Stimulated activated CD8-positive, alpha-beta memory T cell treated with anti-CD3 and anti-CD28 coated beads, Interleukin-7, amount 100 ng/mL, for 4 hours (primary cell): ENCODE data around the gene CHIT1.
"Not testable (repeated sequence)": the region's sequence is repeated elsewhere in the genome, so short reads cannot be mapped to it uniquely, and the experiment has no call there.

ENCODE experiments used
- DNase-seq, 2 donors: peaks; one replicate each; pipeline ENCODE4 v3.0.0-alpha.2; 2020; ENCODE audit warnings: low read depth in 2 of 2

Gene CHIT1

GRCh38 chr1:203265541-203265940, 36.1 kb upstream of the CHIT1 start:
- DNase-seq = no peak

GRCh38 chr1:203264052-203264501, 34.6 kb upstream of the CHIT1 start:
- no peak for DNase-seq

GRCh38 chr1:203263496-203263895, 34.0 kb upstream of the CHIT1 start:
- no peak for DNase-seq

DNA sequence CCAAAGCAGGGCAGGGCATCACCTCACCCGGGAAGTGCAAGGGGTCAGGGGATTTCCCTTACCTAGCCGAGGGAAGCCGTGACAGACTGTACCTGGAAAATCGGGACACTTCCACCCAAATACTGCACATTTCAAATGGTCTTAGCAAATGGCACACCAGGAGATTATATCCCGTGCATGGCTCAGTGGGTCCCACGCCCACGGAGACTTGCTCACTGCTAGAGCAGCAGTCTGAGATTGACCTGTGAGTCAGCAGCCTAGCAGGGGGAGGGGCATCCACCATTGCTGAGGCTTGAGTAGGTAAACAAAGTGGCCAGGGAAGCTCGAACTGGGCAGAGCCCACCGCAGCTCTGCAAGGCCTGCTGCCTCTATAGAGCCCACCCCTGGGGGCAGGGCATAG, 27.2 kb upstream of the CHIT1 start:
- DNase-seq = not testable (repeated sequence)

- DNase-seq = not testable (repeated sequence)
These were observed 25.3 kb upstream of the CHIT1 start for GRCh38 chr1:203254782-203255181.

- DNase-seq = no peak
These were observed 23.2 kb upstream of the CHIT1 start for GRCh38 chr1:203252678-203253077.

GRCh38 chr1:203251466-203251865, 22.0 kb upstream of the CHIT1 start:
- no peak for DNase-seq

DNA sequence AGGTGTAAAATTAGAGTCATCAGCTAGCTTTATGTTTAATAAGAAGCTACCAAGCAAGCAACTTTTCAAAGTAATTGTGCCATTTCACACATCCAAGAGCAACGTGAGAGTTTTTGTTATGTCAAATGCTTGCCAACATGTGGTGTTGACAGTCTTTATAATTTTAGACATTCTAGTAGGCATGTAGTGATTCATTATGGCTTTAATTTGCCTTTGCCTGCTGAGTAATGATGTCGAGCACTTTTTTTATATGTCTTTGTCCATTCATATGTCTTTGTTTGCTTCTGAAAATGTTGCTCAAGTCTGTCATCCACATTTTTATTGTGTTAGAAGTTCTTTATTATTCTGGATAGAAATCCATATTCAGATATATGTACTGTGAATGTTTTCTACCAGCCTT, 21.4 kb upstream of the CHIT1 start:
- no peak for DNase-seq

DNA sequence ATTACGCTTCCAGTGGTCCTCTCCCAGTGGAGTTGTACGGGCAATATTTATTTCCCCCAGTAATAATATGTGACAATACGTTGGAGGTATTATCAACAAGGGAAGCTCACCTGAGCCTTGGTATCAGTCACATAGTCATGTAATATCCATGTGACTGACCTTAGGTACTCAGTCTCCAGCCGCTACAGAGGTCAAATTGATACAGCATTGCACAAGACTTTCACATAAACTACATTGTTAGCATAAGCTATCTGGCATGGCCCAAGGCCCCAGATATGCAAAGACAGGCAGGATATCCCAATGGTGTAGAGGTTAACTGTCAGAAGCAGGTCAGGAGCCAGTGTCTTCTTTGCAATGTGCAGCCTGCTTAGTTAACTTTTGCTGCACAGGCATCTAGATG, 15.3 kb upstream of the CHIT1 start:
- DNase-seq = no peak

GRCh38 chr1:203241708-203242107, 12.2 kb upstream of the CHIT1 start:
- not testable (repeated sequence) for DNase-seq

GRCh38 chr1:203239526-203240305, 10.2 kb upstream of the CHIT1 start:
- DNase-seq = no peak

DNA sequence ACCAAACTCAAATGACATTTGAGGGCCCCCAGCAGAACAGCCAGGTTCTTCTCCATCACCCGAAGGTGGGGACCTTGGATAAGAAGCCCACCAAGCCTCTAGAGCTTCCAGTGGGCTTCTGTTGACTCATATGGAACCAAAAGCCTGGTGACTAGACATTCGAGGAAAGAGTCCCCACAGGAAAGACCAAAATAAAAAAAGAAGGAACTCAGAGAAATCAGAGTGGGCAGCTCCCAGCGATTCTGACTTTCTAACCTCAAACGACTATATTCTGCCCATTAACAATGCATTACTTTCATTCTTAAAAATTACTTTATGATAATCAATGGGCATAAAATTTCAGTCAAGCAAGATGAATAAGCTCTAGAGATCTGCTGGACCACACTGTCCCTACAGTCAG, 9.6 kb upstream of the CHIT1 start:
- DNase-seq = no peak

- DNase-seq = no peak
These were observed 9.1 kb upstream of the CHIT1 start for GRCh38 chr1:203238535-203238934.

- not testable (repeated sequence) for DNase-seq
These were observed 5.4 kb upstream of the CHIT1 start for GRCh38 chr1:203234901-203235300.

- DNase-seq = no peak
These were observed 803 bp downstream of the CHIT1 start for GRCh38 chr1:203228670-203229069.

- no peak for DNase-seq
These were observed 1.9 kb downstream of the CHIT1 start for GRCh38 chr1:203227371-203228083.

GRCh38 chr1:203225071-203225470, 4.4 kb downstream of the CHIT1 start:
- no peak for DNase-seq

GRCh38 chr1:203223012-203223775, 6.3 kb downstream of the CHIT1 start:
- no peak for DNase-seq

DNA sequence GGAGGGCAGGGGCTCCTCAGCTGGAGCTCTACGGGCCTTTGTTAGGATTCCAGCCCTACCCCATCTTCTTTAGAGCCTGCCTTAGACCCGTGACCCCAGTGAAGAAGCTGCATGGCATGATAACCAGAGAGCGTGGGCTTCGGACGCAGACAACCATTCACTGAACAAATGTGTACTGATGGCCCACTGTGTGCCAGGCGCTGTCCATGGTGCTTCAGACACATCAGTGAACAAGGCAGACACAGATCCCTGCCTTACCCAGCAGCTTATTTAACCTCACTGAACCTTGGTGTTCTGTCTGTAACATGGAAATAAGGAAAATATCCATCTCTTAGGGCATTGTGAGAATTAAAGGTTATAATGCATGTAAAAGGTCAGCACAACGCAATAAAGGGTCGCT, 9.5 kb downstream of the CHIT1 start:
- DNase-seq = no peak

DNA sequence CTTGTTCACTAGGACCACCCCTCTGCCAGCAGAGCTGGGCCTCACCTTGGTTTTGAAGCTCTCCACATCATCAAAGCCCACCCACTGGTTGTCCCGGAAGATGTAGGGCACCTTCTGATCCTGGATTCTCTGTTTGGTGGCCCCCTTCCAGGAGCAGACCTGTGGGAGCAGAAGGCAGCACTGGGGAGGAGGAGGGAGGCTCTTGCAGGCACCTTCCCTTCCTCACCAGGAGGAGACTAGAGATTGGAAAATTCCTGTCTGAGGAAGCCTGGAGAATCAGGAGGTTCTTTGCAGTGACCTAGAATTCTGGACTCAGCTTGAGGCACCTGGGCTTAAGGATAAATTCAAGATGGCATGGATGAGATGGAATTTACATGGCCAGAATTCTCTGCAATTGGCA, 10.3 kb downstream of the CHIT1 start:
- no peak for DNase-seq

DNA sequence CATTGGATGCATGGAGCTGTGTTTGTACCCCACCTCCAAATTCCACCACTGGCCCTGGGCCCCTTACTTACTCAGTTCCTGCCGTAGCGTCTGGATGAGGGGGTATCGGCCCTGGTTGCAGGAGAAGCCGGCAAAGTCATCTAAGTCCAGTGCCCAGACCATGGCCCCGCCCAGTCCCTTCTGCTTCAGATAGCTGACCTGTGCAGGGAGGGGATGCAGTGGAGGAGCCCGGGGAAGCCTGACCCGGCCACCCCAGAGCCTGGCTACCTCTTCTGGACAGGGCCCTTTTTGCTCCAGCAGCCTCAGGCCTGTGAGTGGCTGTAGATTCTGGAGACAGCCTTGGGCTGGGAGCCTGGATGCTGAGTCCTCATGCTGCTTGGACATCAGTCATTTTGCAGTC, 11.8 kb downstream of the CHIT1 start:
- DNase-seq = no peak

GRCh38 chr1:203217139-203217655, 12.3 kb downstream of the CHIT1 start:
- DNase-seq = no peak
